D721Med (cell line): ENCODE measurements around the gene ATAD5.

Experiments used
- DNase-seq: peaks from one replicate; pipeline ENCODE4 v3.0.0; 2011; ENCODE audit warnings: low spot score; ENCODE audit not compliant: insufficient read length
- FAIRE-seq: peaks from 2 replicates; lab custom pipeline; 2011; peaks lifted over from hg19 to GRCh38; lab: Jason Lieb, UNC
- CTCF ChIP-seq: IDR thresholded peaks from 2 replicates; pipeline ENCODE4 v1.5.1; 2012; ENCODE audit warnings: mild to moderate bottlenecking, control low read depth; ENCODE audit not compliant: insufficient read depth; ENCODE audit errors: missing control alignments

Gene ATAD5

GRCh38 chr17:30854146-30854545 lies 22.4 kb downstream of the ATAD5 start:
- no peak for DNase-seq
- no peak for TF ChIP-seq CTCF
- no peak for FAIRE-seq

- FAIRE-seq: no peak
These were observed 26.9 kb downstream of the ATAD5 start for GRCh38 chr17:30858556-30859250.

GRCh38 chr17:30864636-30865035 lies 32.9 kb downstream of the ATAD5 start:
- TF ChIP-seq CTCF: no peak
- DNase-seq: no peak
- FAIRE-seq: no peak

More at GRCh38 chr17:30858556-30859250, 26.9 kb downstream of the ATAD5 start:
- no peak for DNase-seq
- TF ChIP-seq CTCF: no peak

GRCh38 chr17:30869005-30869404 lies 37.2 kb downstream of the ATAD5 start:
- FAIRE-seq (no peak), DNase-seq (no peak)
- no peak for TF ChIP-seq CTCF

GRCh38 chr17:30886187-30886586 lies 54.4 kb downstream of the ATAD5 start:
- DNase-seq (no peak), FAIRE-seq (no peak)
- no peak for TF ChIP-seq CTCF

GRCh38 chr17:30894236-30894635 lies 62.5 kb downstream of the ATAD5 start:
- TF ChIP-seq CTCF: no peak
- DNase-seq (no peak), FAIRE-seq (no peak)

- FAIRE-seq (no peak), DNase-seq (no peak)
- TF ChIP-seq CTCF: no peak
These were observed 65.5 kb downstream of the ATAD5 start for GRCh38 chr17:30897311-30897710.
